Posterior cingulate gyrus (tissue), 11 donors: ENCODE data around the gene NSMF.
"Not testable (repeated sequence)": the region's sequence is repeated elsewhere in the genome, so short reads cannot be mapped to it uniquely, and the experiment has no call there.

Experiments
- DNase-seq, 10 donors: peaks; one replicate each; pipeline versions ENCODE4 v3.0.0 to v3.0.0-alpha.2; 2020 to 2021; ENCODE audit warnings: mixed read lengths in 3 of 10
- intact Hi-C: fragments of 100-400 bp; cut with DNase I; formaldehyde crosslinking; loops from one replicate; pipeline ENCODE4 v1.15.1; 2023

NSMF gene

DNA sequence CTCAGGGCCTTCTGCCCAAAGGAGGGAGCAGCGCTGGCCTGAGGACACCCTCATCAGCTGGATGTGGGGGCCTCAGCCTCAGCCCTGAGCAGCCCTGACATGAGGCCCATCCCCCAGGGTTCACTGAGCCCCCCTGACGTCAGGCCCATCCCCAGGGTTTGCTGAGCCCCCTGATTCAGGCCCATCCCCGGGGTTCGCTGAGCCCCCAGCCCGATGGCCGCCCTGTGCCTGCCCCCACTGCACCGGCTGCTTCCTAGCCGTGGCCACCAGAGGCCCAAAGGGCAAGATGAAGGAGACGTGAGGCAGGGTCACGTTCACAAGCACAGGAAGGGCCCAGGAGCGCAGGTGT lies 19.5 kb upstream of the NSMF start:
- DNase-seq, result peak in 2 of 10 donors; percentile 14 to 48
- intact Hi-C loops, result no loop called here

DNA sequence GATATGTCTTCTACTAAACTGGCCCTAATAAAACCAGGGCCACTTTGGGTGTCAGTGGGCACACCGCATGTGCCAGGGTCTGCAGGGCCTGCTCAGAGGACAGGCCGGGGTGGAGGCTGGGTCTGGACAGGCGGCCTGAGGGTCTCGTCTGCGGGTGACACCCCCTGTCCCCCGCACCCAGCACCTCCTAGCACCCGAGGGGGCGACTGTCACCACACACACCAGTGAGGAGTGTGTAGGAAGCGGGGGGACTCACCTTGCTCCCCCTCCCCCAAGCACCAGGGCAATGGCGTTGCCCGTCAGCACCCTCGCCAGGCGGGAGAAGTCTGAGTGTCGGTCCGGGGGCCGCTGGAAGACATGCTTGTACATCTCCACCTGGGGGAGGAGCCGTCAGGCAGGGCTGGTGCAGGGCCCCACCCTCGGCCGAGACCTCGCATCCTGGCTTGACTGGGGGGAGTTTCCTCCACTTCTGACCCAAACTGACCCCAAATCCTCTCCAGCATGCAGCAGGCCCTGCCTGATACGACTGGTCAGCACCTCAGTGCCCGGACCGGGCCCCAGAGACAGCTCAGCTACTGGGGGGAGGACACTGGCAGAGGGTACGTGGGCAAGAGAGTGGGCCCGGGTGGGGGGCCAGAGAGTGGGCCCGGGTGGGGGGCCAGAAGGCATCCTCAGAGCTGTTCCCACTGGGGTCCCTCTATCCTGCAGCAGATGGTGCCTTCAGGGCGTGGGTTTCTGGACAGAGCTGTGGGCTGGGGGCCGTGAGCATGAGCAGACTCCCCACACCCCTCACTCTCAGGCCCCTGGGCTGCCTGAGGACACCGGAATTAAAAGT lies 18.9 kb upstream of the NSMF start:
- intact Hi-C loops, result no loop called here

DNA sequence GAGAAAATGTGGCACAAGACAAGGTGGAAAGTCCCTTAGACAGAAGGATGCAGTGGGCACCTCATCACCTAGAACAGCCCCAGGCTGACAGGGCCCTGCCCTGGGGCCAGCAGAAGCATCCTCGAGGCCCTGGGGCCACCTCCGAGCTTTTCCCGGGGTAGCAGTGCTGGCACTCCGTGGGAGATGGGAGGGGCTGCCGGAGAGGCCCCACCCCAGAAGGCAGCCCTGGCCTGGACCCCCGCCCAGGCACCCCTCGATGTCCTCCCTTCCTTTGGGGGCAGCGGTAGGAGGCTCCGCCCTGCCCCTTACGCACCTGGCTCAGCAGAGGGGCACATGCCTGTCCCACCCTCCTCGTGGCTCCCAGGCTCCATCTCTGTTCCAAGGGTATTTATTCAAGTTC lies 17.7 kb upstream of the NSMF start:
- DNase-seq, result peak in 3 of 10 donors; percentile 31 to 58 (median 55)
- intact Hi-C loops, result no loop called here

More for the DNA sequence above, 18.9 kb upstream of the NSMF start:
- peak in 4 of 10 donors; percentile 19 to 79 (median 58) for DNase-seq

DNA sequence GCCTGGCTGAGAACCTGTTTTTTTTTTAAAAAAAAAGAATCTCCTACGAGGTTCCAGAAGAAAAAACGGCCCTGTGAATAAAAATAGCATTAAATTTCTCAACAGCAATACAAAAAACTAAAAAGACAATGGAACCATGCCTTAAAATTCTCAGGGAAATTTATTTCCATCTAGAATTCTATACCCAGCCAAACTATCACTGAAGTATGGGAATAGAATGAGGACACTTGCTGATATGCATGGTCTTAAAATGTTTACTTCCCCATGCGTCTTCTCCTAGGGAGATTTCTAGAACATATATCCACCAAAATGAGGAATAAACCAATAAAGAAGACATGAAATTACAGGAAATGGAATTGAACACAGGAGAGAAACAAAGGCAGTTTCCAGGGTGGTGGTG lies 16.5 kb upstream of the NSMF start:
- intact Hi-C loops, result no loop called here
- no peak for DNase-seq

DNA sequence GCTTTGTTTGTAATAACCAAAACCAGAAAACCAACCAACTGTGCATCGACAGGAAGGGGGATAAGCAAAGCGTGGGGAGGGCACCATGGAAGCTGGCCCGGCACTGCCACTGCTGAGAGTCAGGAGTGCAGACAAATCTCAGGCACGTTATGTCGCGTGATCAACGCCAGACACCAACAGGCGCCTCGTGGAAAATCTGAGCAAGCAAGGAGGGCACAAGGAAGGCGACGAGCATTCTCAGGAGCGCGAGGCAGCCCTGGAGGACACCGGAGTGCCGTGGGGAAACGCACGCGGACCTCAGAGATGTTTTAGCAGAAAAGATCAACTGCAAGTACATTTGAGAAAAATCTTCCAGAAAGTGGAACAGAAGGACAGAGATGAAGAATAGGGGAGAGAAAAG lies 15.1 kb upstream of the NSMF start:
- DNase-seq, result peak in 3 of 10 donors; percentile 30 to 67 (median 47)
- intact Hi-C loops, result no loop called here

DNA sequence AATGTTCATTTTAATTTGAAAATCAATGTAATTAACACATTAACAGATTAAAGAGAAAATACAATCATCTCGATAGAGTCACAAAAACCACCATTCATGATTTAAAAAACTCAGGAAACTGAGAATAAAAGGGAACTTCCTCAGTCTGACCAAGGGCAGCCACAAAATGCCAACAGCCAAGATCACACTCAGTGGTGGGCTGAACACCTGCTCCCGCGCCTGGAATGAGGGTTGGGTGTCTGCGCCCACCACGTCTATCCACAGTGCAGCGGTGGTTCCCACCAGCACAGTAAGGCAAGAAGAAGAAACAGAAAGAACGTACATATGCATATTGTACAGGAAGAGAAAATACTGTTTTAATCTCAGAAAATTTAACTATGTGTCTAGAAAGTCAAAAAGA lies 11.7 kb upstream of the NSMF start:
- DNase-seq, result peak in 2 of 10 donors; percentile 14 to 55
- intact Hi-C loops, result no loop called here

DNA sequence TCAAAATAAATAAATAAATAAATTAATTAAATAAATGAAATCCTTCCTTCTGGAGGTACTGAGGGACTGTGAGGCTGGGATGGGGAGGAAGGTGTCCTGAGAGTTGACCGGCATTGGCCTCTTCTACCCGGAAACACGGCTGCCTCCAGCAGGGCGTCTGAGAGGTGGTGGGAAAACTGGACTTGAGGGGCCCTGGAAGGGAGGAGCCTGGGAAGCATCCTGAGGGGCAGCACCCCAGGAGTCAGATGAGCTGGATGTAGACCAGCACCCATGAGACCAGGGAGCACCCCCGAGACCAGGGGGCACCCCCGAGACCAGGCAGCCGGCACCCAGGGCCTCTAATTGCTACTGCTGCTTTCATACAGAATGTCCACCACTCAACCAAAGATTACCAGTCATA lies 8.8 kb upstream of the NSMF start:
- DNase-seq, result peak in 3 of 10 donors; percentile 30 to 68 (median 51)
- intact Hi-C loops, result no loop called here

DNA sequence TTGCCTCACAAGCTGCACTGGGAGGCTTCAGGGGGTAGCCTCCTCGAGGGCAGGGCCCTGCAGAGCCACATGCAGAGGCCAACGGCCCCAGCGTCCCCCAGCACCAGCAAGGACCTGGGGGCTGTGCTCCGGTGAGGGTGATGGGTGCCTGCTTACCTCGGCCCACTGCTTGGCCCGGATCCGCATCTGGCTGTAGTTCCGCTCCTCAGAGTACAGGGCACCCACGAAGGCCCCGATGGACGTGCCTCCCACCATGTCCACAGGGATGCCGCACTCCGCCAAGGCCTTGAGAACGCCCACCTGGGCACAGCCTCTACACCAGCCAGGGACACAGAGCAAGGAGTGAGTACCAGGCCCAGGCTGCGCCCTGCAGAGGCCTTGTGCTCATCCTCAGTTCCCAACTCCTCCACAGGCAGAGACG lies 8.0 kb upstream of the NSMF start:
- intact Hi-C loops, result no loop called here
- DNase-seq, result peak in 2 of 10 donors; percentile 65 to 72

DNA sequence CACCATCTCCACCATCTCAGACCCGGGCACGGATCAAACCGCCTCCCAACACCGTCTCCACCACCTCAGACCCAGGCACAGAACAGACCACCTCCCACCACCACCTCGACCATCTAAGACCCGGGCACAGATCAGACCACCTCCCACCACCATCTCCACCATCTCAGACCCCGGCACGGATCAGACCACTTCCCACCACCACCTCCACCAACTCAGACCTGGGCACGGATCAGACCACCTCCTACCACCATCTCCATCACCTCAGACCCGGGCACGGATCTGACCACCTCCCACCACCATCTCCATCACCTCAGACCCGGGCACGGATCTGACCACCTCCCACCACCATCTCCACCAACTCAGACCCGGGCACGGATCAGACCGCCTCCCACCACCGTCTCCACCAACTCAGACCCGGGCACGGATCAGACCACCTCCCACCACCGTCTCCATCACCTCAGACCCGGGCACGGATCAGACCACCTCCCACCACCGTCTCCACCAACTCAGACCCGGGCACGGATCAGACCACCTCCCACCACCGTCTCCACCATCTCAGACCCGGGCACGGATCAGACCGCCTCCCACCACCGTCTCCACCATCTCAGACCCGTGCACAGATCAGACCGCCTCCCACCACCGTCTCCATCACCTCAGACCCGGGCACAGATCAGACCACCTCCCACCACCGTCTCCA lies 7.4 kb upstream of the NSMF start:
- intact Hi-C loops, result not testable (repeated sequence)
- DNase-seq, result peak in 2 of 10 donors; percentile 60 to 69

DNA sequence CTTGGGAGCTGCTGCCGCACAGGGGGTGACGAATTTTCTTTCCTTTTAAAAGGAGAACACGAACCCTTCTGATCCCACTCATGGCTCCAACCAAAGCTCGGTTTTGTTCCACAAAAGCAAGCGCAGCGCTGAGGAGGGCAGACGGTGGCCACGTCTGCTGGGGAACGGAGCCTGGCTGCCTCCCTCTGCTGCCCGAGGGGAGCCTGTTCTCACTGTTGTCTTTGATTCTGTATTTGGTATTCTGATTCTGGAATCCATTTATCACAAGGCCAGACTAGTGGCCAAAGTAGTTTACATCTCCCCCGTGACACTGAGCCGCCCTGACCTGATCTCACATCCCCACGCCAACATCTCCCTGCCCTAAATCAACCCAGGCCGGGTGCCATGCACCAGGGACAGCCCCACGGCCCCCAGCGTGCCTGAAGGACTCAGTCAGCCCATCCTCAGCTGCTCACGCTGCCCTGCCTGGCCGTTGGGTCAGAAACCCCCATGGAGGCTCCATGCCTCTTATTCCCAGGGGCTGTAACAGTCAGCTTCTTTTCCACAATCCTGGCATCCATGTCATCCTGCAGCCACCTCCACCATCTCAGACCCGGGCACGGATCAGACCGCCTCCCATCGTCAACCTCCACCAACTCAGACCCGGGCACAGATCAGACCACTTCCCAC lies 6.7 kb upstream of the NSMF start:
- intact Hi-C loops, result no loop called here
- DNase-seq, result peak in 2 of 10 donors; percentile 33 to 79

DNA sequence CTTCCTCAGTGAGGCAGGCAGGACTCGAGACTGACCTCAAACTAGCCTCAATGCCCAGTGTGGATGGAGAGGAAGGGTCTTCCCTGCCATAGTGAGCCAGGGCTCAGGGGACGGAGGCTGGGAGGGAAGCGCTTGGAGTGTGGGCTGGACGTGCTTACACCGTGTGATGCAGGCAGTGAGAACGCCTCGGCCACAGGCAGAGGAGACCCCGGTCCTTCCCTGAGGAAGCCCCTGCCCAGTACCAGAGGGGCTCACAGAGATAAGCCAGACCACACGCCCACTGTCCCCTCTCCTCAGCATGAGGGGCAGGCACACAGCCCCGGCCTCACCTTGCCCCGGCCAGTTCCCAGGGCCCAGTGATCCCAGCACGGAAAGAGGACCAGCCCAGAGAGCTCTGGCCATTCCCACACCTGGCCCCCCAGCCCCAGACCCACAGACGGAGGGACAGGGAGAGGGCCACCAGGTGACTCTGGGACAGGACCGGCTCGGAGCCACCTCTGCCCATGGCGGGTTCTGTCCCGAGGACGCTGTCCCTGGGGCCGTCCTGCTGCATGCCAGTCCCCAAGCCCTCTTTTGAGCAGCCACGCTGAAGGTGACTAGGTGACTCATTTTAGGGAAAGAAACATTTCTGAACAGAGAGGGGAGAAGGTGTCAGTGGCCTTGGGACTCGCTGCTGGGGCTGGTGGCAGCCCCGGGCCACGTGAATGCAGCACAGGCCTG lies 6.0 kb upstream of the NSMF start:
- intact Hi-C loops, result no loop called here

DNA sequence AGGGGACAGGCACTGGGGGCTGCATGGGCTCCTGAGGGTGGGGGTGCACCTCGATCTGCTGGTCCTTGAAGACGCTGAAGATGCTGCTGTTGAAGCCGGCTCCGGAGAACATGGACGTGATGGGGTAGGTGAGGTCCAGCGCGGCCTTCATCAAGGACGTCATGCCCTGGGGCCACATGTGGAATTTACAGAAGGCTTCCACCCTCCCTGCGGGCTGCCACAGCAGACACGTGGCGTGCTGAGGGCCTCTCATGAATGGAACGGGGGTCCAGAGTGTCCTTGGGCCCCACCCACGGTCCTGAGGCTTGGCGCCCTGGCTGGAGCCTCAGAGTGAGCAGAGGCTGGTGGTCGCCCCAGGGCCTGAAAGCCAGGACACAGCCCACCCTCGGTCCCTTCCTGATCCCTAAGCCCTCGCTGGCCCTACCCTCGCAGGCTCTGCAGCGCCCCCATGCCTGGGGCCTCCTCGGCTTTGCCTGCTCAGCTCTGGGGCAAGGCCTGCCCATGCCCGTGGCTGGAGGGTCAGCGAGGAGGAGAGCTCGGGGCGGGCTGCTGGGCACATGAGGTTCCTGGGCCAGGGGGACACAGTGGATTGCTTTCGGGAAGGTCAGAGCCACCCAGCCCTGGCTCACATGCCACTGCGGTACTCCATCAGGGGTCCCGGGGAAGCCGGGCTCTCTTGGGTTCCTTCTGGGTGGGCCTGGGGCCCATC lies 5.3 kb upstream of the NSMF start:
- intact Hi-C loops, result no loop called here
- DNase-seq, result peak in 3 of 10 donors; percentile 65 to 75 (median 70)

More for the DNA sequence above, 6.0 kb upstream of the NSMF start:
- peak in 3 of 10 donors; percentile 49 to 70 (median 55) for DNase-seq

DNA sequence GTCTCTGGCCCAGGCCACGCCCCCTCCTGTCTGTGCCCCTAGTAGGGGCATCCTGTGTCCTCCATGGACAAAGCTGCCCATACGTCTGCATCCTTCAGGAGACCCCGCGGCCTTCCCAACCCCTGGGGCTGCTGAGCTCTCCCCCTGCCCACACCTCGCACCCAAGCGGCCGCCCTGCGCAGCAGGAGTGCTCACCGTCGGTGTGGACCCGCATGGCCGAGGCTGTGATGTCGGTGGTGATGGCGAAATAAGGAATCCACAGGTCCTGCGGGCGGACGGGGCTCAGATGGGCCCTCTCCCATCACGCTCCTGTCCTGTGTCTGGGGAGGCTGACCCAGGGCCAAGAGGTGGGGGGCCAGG lies 4.8 kb upstream of the NSMF start:
- peak in 2 of 10 donors; percentile 54 to 80 for DNase-seq
- intact Hi-C loops, result no loop called here

DNA sequence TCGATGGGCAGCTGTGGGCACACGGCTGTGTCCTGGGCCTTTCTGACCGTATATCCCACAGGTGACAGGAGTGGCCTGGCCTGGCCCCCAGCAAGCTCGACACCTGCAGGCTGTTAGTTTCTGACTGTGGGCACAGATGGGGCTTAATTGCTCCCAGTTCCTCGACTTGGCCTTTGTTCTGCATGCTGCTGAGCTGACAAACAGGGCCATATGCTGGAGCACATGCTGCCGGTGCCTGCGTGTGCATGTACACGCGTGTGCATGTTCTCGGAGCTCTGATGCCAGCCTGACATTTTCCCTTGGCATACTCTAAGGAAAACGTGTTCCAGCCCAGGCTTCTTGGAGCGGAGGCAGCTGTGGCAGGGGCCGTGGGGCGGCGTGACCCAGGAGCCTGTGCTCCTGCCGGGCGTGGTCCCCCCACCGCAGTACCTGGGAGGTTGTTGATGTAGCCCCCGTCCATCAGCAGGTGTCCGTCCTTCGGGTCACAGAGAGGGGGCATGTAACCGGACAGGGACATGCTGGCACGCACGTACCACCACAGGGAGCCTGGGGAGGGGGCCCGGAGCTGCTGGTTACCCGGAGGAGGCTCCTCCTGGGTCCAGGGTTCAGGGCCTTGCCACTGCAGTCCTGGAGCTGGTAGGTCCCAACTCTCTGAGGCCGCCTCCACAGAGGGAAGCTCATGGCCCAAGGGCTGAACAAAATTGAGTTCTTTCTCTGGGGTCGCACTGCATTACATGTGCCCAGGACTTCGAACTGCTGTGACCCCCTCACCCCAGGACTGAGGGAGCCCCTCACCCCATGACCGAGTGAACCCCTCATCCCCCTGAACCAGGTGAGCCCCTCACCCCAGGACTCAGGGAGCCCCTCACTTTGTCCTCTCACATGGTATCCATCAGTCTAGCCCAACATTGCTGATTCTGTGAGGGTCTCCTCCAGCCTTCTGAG lies 4.1 kb upstream of the NSMF start:
- intact Hi-C loops, result no loop called here
- peak in 4 of 10 donors; percentile 5 to 82 (median 60) for DNase-seq

DNA sequence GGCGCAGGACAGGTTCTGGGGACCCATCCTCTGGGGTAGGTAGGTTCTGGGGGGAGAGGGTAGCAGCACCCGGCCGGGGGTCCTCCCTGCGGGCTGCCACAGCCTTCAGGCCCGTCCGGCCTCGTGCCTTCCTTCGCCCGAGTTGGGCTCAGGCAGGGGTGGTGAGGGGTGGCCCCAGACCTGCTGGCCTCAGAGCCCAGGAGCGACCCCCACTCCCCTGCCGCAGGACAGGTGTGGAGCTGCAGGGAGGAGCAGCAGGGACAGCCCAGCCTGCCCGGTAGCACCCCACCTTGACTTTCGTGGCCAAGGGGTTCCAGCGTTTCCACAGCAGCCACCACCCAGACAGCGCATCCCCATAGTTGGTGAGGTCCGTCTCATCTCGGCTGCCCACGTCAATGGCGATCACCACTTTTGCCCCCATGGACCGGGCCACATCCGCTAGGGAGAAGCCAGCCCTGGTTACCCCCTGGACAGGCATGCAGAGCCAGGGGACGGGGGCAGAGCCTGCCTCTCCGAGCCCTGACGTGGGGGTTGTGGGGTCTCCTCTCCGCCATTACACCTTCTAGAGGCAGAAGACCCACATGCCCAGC lies 3.4 kb upstream of the NSMF start:
- DNase-seq, result peak in 4 of 10 donors; percentile 6 to 83 (median 72)
- intact Hi-C loops, result no loop called here

DNA sequence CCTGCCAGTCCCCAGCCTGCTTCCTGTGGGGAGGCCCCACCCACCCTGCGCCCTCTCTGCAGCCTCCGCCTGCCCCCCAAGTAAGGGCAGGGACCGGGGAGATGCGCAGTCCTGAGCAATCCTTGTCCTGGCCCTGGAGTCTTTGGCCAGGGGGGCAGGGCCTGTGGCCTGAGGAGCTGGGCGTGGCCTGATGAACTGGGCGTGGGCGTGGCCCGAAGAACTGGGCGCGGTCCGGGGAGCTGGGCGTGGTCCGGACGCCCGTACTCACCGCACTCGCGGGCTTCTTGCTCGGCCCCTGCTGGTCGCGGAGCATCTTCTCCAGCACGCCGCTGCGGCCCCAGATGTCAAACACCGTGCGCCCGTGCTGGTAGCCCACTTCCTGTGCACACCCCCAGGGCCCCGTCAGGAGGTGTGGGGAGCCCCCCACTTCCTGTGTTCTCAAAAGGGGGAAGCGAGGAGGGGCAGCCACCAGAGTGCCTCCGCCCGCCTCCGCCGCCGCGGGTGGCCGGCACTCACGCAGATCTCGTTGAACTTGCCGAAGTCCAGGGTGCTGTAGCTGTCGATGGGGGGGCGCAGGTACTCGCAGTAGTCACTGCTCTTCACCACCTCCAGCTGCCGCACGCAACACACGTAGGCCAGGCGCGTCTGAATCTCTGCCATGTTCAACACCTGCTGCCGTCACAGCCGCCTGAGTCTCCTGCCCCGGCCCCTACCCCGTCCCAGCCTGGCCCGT lies 2.7 kb upstream of the NSMF start:
- intact Hi-C loops, result no loop called here
- DNase-seq, result peak in 4 of 10 donors; percentile 6 to 87 (median 70)

DNA sequence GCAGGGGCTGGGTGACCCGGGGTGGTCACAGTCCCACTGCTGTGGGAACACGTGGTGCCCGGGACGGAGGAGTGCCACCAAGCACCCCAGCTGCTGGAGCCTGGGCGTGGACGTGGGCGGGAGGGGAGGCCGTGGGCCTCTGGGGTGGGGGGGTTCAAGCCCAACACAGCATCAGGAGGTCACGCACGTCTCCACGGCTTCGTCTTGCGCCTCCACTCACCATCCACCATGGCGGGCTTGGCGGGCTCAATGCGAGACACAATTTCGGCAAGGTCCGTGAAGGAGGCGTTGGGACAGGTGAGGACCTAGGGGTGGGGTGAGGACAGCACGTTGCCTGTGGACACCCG lies 2.2 kb upstream of the NSMF start:
- DNase-seq, result peak in 3 of 10 donors; percentile 5 to 79 (median 52)
- intact Hi-C loops, result no loop called here
